ENCODE results near the gene RNASE12. TPM values are rescaled to one million over a fixed set of nuclear protein-coding genes. Genes with fewer than 3 reads are reported as not detected.
"Not testable (repeated sequence)": the region's sequence is repeated elsewhere in the genome, so short reads cannot be mapped to it uniquely, and the experiment has no call there.

Gene RNASE12
- not detected in 2 replicates for total RNA-seq

- intact Hi-C loops (cut with micrococcal nuclease), result no loop called here
Measured at GRCh38 chr14:20591235-20591634, at the start of gene RNASE12. Gene RNASE12, minus strand, starts transcription at chr14:20591376. Its CDS starts 653 bp downstream, at chr14:20590723.

GRCh38 chr14:20632831-20633691 lies 41.9 kb upstream of the RNASE12 start:
- intact Hi-C loops (cut with micrococcal nuclease), result loop anchor here (1.0 to 2.0 kb wide), 4 partner anchors 8 to 58 kb away; no protein-coding TSS in a partner anchor

GRCh38 chr14:20632448-20632830 lies 41.3 kb upstream of the RNASE12 start:
- intact Hi-C loops (cut with micrococcal nuclease), result loop anchor here (2.0 kb wide), 1 partner anchor 58 kb away; no protein-coding TSS in a partner anchor

- intact Hi-C loops (cut with micrococcal nuclease), result loop anchor here (2.0 kb wide), 1 partner anchor 59 kb away; no protein-coding TSS in a partner anchor
Measured at GRCh38 chr14:20631880-20632389, 40.8 kb upstream of the RNASE12 start.

GRCh38 chr14:20631023-20631879 lies 40.1 kb upstream of the RNASE12 start:
- intact Hi-C loops (cut with micrococcal nuclease), result no loop called here

GRCh38 chr14:20630340-20631022 lies 39.3 kb upstream of the RNASE12 start:
- intact Hi-C loops (cut with micrococcal nuclease), result loop anchor here (1.0 kb wide), 1 partner anchor 17 kb away; no protein-coding TSS in a partner anchor

GRCh38 chr14:20628063-20628854 lies 37.1 kb upstream of the RNASE12 start:
- intact Hi-C loops (cut with micrococcal nuclease), result no loop called here

GRCh38 chr14:20627346-20628027 lies 36.3 kb upstream of the RNASE12 start:
- intact Hi-C loops (cut with micrococcal nuclease), result no loop called here

GRCh38 chr14:20626274-20626673 lies 35.1 kb upstream of the RNASE12 start:
- intact Hi-C loops (cut with micrococcal nuclease), result no loop called here

- intact Hi-C loops (cut with micrococcal nuclease), result loop anchor here (1.0 kb wide), 2 partner anchors 9 to 11 kb away; no protein-coding TSS in a partner anchor
Measured at GRCh38 chr14:20624495-20625070, 33.4 kb upstream of the RNASE12 start.

GRCh38 chr14:20623798-20624197 lies 32.6 kb upstream of the RNASE12 start:
- intact Hi-C loops (cut with micrococcal nuclease), result no loop called here

GRCh38 chr14:20622816-20623291 lies 31.7 kb upstream of the RNASE12 start:
- intact Hi-C loops (cut with micrococcal nuclease), result no loop called here

- intact Hi-C loops (cut with micrococcal nuclease), result no loop called here
Measured at GRCh38 chr14:20620798-20621478, 29.8 kb upstream of the RNASE12 start.

GRCh38 chr14:20619688-20620087 lies 28.5 kb upstream of the RNASE12 start:
- intact Hi-C loops (cut with micrococcal nuclease), result not testable (repeated sequence)

GRCh38 chr14:20618271-20618749 lies 27.1 kb upstream of the RNASE12 start:
- intact Hi-C loops (cut with micrococcal nuclease), result no loop called here

GRCh38 chr14:20617138-20618003 lies 26.2 kb upstream of the RNASE12 start:
- intact Hi-C loops (cut with micrococcal nuclease), result no loop called here

GRCh38 chr14:20615996-20616395 lies 24.8 kb upstream of the RNASE12 start:
- intact Hi-C loops (cut with micrococcal nuclease), result no loop called here

Measured in T-helper 2 cell treated with Interferon-gamma antibody and Interleukin-4, amounts not matched to agents 100 ng/mL and 5 ng/mL, for 36 hours (primary cell).